Spinal cord (tissue), 10 donors: ENCODE data around the gene KAT7. TPM values are rescaled to one million over a fixed set of nuclear protein-coding genes. Genes with fewer than 3 reads are reported as not detected.
"Not testable (repeated sequence)": the region's sequence is repeated elsewhere in the genome, so short reads cannot be mapped to it uniquely, and the experiment has no call there.

Source experiments
- DNase-seq, 6 donors: peaks; one replicate each; pipeline versions ENCODE4 v3.0.0 to v3.0.0-alpha.2; 2013 to 2015; ENCODE audit warnings: low spot score in 6 of 6, low read depth in 4 of 6
- H3K27ac ChIP-seq: one replicate; pipeline ENCODE4 v1.5.1; 2013; ENCODE audit warnings: low read depth, low read length, control low read depth
- H3K27me3 ChIP-seq: one replicate; pipeline ENCODE4 v1.6.1; 2013; ENCODE audit warnings: low read length; ENCODE audit not compliant: control insufficient read depth, insufficient read depth
- H3K36me3 ChIP-seq: one replicate; pipeline ENCODE4 v1.6.1; 2013; ENCODE audit warnings: low read length; ENCODE audit not compliant: control insufficient read depth, insufficient read depth
- H3K4me1 ChIP-seq: one replicate; pipeline ENCODE4 v1.6.1; 2013; ENCODE audit warnings: low read length; ENCODE audit not compliant: control insufficient read depth, insufficient read depth
- H3K4me3 ChIP-seq: one replicate; pipeline ENCODE4 v1.5.1; 2013; ENCODE audit warnings: low read depth, low read length, control low read depth
- H3K9me3 ChIP-seq: one replicate; pipeline ENCODE4 v1.6.1; 2013; ENCODE audit warnings: low read length; ENCODE audit not compliant: control insufficient read depth, insufficient read depth
- WGBS: methylation state at CpG from one replicate; pipeline ENCODE4 v1.1.5; 2013; ENCODE audit warnings: missing lambda C conversion rate; ENCODE audit not compliant: insufficient coverage; 5-methylcytosine and 5-hydroxymethylcytosine counted together
- polyA plus RNA-seq, 2 donors: library from polyadenylated mRNA; unstranded; fragments of 120-200 nt; gene quantifications; one replicate each; pipeline ENCODE4 v1.2.1, GENCODE V29; 2013; ENCODE audit not compliant: insufficient read length in 2 of 2
- total RNA-seq, 2 donors: library from RNA; depleted of rRNA in 1 of 2; stranded (reverse); fragments of 120-200 nt in 1 of 2; fragments of >200 nt in 1 of 2; gene quantifications; one replicate each; pipeline versions ENCODE4 v1.2.3 to v1.2.4, GENCODE V29; 2013 to 2014
- donor health status: healthy.

The KAT7 gene
- total and polyA plus RNA-seq, 4 donors: 53.0 to 58.6 (median 54.2) TPM

GRCh38 chr17:49748223-49748622 is 40.3 kb upstream of the KAT7 start:
- Histone ChIP-seq H3K4me3 (no peak overlapping the region), H3K27ac (no peak overlapping the region), H3K27me3 (no peaks in the 10 kb centered on the region), H3K36me3 (no peaks in the 10 kb centered on the region), H3K4me1 (no peaks in the 10 kb centered on the region), H3K9me3 (no peaks in the 10 kb centered on the region)
- WGBS: no CpG with 5 or more reads among the region's 3 CpGs
- DNase-seq: no peak

- H3K4me3 ChIP-seq: no peak overlapping the region
- no peak overlapping the region for H3K27ac ChIP-seq
- H3K36me3 ChIP-seq: no peaks in the 10 kb centered on the region
- no peaks in the 10 kb centered on the region for H3K4me1 ChIP-seq
- H3K27me3 ChIP-seq: no peaks in the 10 kb centered on the region
- WGBS: 93% methylated on average over 3 of the region's 7 CpGs
- H3K9me3 ChIP-seq: no peaks in the 10 kb centered on the region
- no peak for DNase-seq
Observed at GRCh38 chr17:49748791-49749190, 39.7 kb upstream of the KAT7 start.

- 96% methylated on average over 2 of the region's 3 CpGs for WGBS
- Histone ChIP-seq H3K4me3 (no peak overlapping the region), H3K9me3 (no peaks in the 10 kb centered on the region), H3K27ac (no peak overlapping the region), H3K36me3 (no peaks in the 10 kb centered on the region), H3K27me3 (no peaks in the 10 kb centered on the region), H3K4me1 (no peaks in the 10 kb centered on the region)
- DNase-seq: no peak
Observed at GRCh38 chr17:49749730-49750129, 38.8 kb upstream of the KAT7 start.

- peaks cover 16% of the 10 kb centered on the region for H3K4me1 ChIP-seq
- no peak for DNase-seq
- H3K9me3 ChIP-seq: no peaks in the 10 kb centered on the region
- H3K27ac ChIP-seq: no peak overlapping the region
- H3K4me3 ChIP-seq: no peak overlapping the region
- H3K36me3 ChIP-seq: no peaks in the 10 kb centered on the region
- no peaks in the 10 kb centered on the region for H3K27me3 ChIP-seq
- whole genome bisulfite sequencing: 82% methylated on average over 1 of the region's 3 CpGs
Observed at GRCh38 chr17:49752508-49752907, 36.0 kb upstream of the KAT7 start.

GRCh38 chr17:49753959-49754391 is 34.5 kb upstream of the KAT7 start:
- Histone ChIP-seq H3K27ac (no peak overlapping the region), H3K27me3 (no peaks in the 10 kb centered on the region), H3K4me3 (no peak overlapping the region), H3K36me3 (no peaks in the 10 kb centered on the region), H3K9me3 (no peaks in the 10 kb centered on the region), H3K4me1 (peaks cover 16% of the 10 kb centered on the region)
- no peak for DNase-seq
- 88% methylated on average over 8 of the region's 8 CpGs for WGBS

- WGBS: 55% methylated on average over 2 of the region's 4 CpGs
- Histone ChIP-seq H3K4me1 (peaks cover 16% of the 10 kb centered on the region), H3K27me3 (no peaks in the 10 kb centered on the region)
Observed at GRCh38 chr17:49755663-49756283, 32.7 kb upstream of the KAT7 start.

GRCh38 chr17:49756323-49757150 is 31.9 kb upstream of the KAT7 start:
- H3K9me3 ChIP-seq: no peaks in the 10 kb centered on the region
- DNase-seq: no peak
- H3K4me3 ChIP-seq: no peak overlapping the region
- 100% methylated on average over 1 of the region's 9 CpGs for WGBS
- no peak overlapping the region for H3K27ac ChIP-seq
- peaks cover 16% of the 10 kb centered on the region for H3K4me1 ChIP-seq
- no peaks in the 10 kb centered on the region for H3K36me3 ChIP-seq
- no peaks in the 10 kb centered on the region for H3K27me3 ChIP-seq

More at GRCh38 chr17:49755663-49756283, 32.7 kb upstream of the KAT7 start:
- Histone ChIP-seq H3K4me3 (no peak overlapping the region), H3K27ac (no peak overlapping the region), H3K36me3 (no peaks in the 10 kb centered on the region), H3K9me3 (no peaks in the 10 kb centered on the region)
- peak in 2 of 6 donors; percentile 38 to 47 for DNase-seq

- H3K4me1 ChIP-seq: peaks cover 16% of the 10 kb centered on the region
- no peak for DNase-seq
- no peaks in the 10 kb centered on the region for H3K36me3 ChIP-seq
- H3K27me3 ChIP-seq: no peaks in the 10 kb centered on the region
- H3K27ac ChIP-seq: no peak overlapping the region
- no peaks in the 10 kb centered on the region for H3K9me3 ChIP-seq
- H3K4me3 ChIP-seq: no peak overlapping the region
- 30% methylated on average over 2 of the region's 6 CpGs for WGBS
Observed at GRCh38 chr17:49757151-49757777, 31.2 kb upstream of the KAT7 start.

GRCh38 chr17:49758464-49759010 is 29.9 kb upstream of the KAT7 start:
- DNase-seq, H3K27ac ChIP-seq, H3K36me3 ChIP-seq, H3K9me3 ChIP-seq, H3K4me3 ChIP-seq, H3K27me3 ChIP-seq: not testable (repeated sequence)
- peaks cover 25% of the 10 kb centered on the region for H3K4me1 ChIP-seq
- no CpG with 5 or more reads among the region's 8 CpGs for WGBS
